Measurements from ENCODE around the gene SMYD4.
A peak's percentile ranks its signal among the peaks of the same experiment; 100 is the strongest.
"Not testable (repeated sequence)": the region's sequence is repeated elsewhere in the genome, so short reads cannot be mapped to it uniquely, and the experiment has no call there.

SMYD4 gene

GRCh38 chr17:1779571-1780131 is 50.1 kb downstream of the SMYD4 start:
- no peak for DNase-seq

- DNase-seq, result no peak
Observed at GRCh38 chr17:1776857-1777256, 52.8 kb downstream of the SMYD4 start.

GRCh38 chr17:1776328-1776727 is 53.4 kb downstream of the SMYD4 start:
- DNase-seq, result no peak

GRCh38 chr17:1774390-1775176 is 55.1 kb downstream of the SMYD4 start:
- DNase-seq, result no peak

GRCh38 chr17:1773696-1774181 is 56.0 kb downstream of the SMYD4 start:
- no peak for DNase-seq

GRCh38 chr17:1773000-1773695 is 56.6 kb downstream of the SMYD4 start:
- not testable (repeated sequence) for DNase-seq

- DNase-seq, result no peak
Observed at GRCh38 chr17:1769822-1770477, 59.8 kb downstream of the SMYD4 start.

GRCh38 chr17:1767358-1767757 is 62.3 kb downstream of the SMYD4 start:
- no peak for DNase-seq

GRCh38 chr17:1766382-1767135 is 63.1 kb downstream of the SMYD4 start:
- no peak for DNase-seq

GRCh38 chr17:1765576-1765975 is 64.1 kb downstream of the SMYD4 start:
- DNase-seq, result no peak

- DNase-seq, result not testable (repeated sequence)
Observed at GRCh38 chr17:1764705-1765104, 65.0 kb downstream of the SMYD4 start.

GRCh38 chr17:1764284-1764683 is 65.4 kb downstream of the SMYD4 start:
- peak in 3 of 14 donors; percentile 35 to 44 (median 40) for DNase-seq

GRCh38 chr17:1762901-1763898 is 66.5 kb downstream of the SMYD4 start:
- peak in 3 of 14 donors; percentile 11 to 48 (median 35) for DNase-seq

GRCh38 chr17:1762233-1762900 is 67.3 kb downstream of the SMYD4 start:
- DNase-seq, result peak in 1 of 14 donors; percentile 41

- DNase-seq, result no peak
Observed at GRCh38 chr17:1759529-1759928, 70.2 kb downstream of the SMYD4 start.

- DNase-seq, result no peak
Observed at GRCh38 chr17:1758807-1759206, 70.9 kb downstream of the SMYD4 start.

- no peak for DNase-seq
Observed at GRCh38 chr17:1755827-1756262, 73.9 kb downstream of the SMYD4 start.

- no peak for DNase-seq
Observed at GRCh38 chr17:1755252-1755826, 74.4 kb downstream of the SMYD4 start.

GRCh38 chr17:1754430-1755112 is 75.1 kb downstream of the SMYD4 start:
- DNase-seq, result no peak

Measured in C1 segment of cervical spinal cord (tissue), 14 donors.